ENCODE measurements around the gene DHODH. TPM values are rescaled to one million over a fixed set of nuclear protein-coding genes. Genes with fewer than 3 reads are reported as not detected.
"Not testable (repeated sequence)": the region's sequence is repeated elsewhere in the genome, so short reads cannot be mapped to it uniquely, and the experiment has no call there.

The DHODH gene
- polyA plus RNA-seq, 1 donor: 9.3 TPM

DNA sequence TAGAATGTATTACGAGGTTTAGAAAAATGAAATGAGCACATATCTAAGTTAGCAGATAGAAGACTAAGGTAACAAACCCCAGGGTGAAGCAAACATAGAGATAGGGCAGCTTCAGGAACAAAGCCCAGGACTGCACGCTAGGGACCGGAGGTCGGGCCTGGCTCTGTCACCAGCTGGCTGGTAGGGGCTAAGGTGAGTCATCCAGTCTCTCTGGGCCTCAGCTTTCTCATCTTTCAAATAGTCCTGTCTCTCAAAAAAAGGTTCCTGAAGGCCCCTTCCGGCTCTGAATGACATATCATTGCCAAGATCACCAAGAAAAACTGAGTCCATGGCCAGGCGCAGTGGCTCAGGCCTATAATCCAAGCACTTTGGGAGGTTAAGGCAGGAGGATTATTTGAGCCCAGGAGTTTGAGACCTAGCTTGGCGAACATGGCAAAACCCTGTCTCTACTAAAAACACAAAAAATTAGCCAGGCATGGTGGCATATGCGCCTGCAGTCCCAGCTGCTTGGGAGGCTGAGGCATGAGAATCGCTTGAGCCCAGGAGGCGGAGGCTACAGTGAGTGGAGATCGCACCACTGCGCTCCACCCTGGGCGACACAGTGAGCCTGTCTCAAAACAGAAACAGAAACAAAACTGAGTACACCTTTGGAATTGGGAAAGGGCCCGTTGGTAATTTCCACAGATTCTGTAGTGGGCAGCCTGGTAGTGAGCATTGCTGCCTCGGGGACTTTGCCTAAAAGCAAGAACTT is 34.3 kb upstream of the DHODH start:
- Histone ChIP-seq H3K4me1 (ENCODE audit: control insufficient read depth, insufficient read depth, low read length) (no peaks in the 10 kb centered on the region), H3K27ac (ENCODE audit: low read length) (no peak overlapping the region), H3K9me3 (ENCODE audit: control insufficient read depth, low read depth, low read length) (no peaks in the 10 kb centered on the region), H3K27me3 (ENCODE audit: control insufficient read depth, insufficient read depth, low read length) (no peaks in the 10 kb centered on the region), H3K4me3 (ENCODE audit: low read length) (no peak overlapping the region), H3K36me3 (ENCODE audit: control insufficient read depth, insufficient read depth, low read length) (no peaks in the 10 kb centered on the region)
- no peak for DNase-seq
- 100% methylated on average over 1 of the region's 15 CpGs for WGBS (ENCODE audit: insufficient coverage, low lambda C conversion rate)

DNA sequence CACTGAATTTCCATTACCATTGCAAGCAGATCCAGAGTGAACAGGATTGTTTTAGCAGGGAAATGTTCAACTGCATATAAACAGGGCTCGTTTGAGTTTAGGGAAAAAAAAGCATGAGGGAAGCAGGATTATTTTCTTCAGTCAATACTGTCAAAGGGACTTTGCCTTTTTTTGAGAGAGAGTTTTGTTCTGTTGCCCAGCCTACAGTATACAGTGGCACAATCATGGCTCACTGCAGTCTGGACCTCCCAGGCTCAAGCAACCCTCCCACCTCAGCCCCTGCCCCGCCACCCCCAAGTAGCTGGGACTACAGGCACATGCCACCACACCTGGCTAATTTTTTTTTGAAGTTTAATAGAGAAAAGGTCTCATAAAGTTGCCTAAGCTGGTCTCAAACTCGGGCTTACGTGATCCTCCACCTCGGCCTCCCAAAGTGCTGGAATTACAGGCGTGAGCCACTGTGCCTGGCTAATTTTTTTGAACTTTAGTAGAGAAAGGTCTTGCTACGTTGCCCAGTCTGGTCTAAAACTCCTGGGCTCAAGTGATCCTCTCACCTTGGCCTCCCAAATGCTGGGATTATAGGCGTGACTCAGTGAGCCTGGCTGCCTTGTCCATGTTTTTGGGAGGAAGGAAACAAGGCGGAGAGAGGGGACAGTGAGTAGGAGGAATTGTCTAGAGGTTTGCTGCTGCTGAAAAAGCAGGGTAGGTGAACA is 23.1 kb upstream of the DHODH start:
- DNase-seq: peak in 1 of 2 donors; percentile 42
- no peaks in the 10 kb centered on the region for H3K9me3 ChIP-seq (ENCODE audit: control insufficient read depth, low read depth, low read length)
- H3K27ac ChIP-seq (ENCODE audit: low read length): no peak overlapping the region
- H3K4me1 ChIP-seq (ENCODE audit: control insufficient read depth, insufficient read depth, low read length): no peaks in the 10 kb centered on the region
- no peaks in the 10 kb centered on the region for H3K36me3 ChIP-seq (ENCODE audit: control insufficient read depth, insufficient read depth, low read length)
- H3K27me3 ChIP-seq (ENCODE audit: control insufficient read depth, insufficient read depth, low read length): no peaks in the 10 kb centered on the region
- H3K4me3 ChIP-seq (ENCODE audit: low read length): no peak overlapping the region
- no CpG with 5 or more reads among the region's 9 CpGs for whole genome bisulfite sequencing (ENCODE audit: insufficient coverage, low lambda C conversion rate)

DNA sequence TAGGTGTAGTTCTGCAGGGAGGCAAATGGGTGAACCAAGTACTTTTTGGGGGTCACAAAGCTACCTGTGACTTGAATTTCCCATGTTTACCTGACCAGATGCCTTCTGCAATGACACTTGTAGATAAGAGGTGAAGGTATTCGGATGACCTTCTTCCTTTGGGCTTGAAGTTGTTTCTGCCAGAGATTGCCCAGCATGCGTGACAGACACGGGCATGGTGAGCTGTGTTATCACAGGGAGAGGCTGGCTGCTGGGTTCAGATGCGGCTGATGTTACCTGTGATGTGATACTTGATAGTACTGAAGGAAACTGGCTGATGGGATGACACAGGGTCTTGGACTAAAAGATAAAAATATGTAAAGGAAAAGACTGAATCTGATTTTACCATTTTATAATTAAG is 22.4 kb upstream of the DHODH start:
- DNase-seq: no peak
- Histone ChIP-seq H3K36me3 (ENCODE audit: control insufficient read depth, insufficient read depth, low read length) (no peaks in the 10 kb centered on the region), H3K27me3 (ENCODE audit: control insufficient read depth, insufficient read depth, low read length) (no peaks in the 10 kb centered on the region), H3K4me1 (ENCODE audit: control insufficient read depth, insufficient read depth, low read length) (no peaks in the 10 kb centered on the region), H3K27ac (ENCODE audit: low read length) (no peak overlapping the region), H3K4me3 (ENCODE audit: low read length) (no peak overlapping the region), H3K9me3 (ENCODE audit: control insufficient read depth, low read depth, low read length) (no peaks in the 10 kb centered on the region)
- no CpG with 5 or more reads among the region's 4 CpGs for WGBS (ENCODE audit: insufficient coverage, low lambda C conversion rate)

DNA sequence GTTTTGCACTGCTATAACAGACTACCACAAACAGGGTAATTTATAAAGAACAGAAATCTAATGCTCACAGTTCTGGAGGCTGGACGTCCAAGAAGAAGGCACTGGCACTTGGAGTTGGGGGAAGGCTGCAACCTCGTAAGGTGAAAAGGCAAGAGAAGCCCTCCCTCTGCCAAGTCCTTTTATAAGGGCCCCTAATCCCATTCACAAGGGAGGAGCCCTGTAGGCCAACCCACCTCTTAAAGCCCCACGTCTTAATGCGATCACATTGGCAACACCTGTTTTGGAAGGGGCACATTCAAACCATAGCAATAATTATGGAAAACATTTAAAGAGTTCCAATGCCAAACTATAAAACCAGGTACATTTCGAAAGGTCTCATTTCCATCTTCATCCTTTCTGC is 13.5 kb upstream of the DHODH start:
- H3K36me3 ChIP-seq (ENCODE audit: control insufficient read depth, insufficient read depth, low read length): no peaks in the 10 kb centered on the region
- no peaks in the 10 kb centered on the region for H3K4me1 ChIP-seq (ENCODE audit: control insufficient read depth, insufficient read depth, low read length)
- H3K4me3 ChIP-seq (ENCODE audit: low read length): no peak overlapping the region
- H3K27me3 ChIP-seq (ENCODE audit: control insufficient read depth, insufficient read depth, low read length): peaks cover 2% of the 10 kb centered on the region
- H3K27ac ChIP-seq (ENCODE audit: low read length): no peak overlapping the region
- DNase-seq: no peak
- 100% methylated on average over 1 of the region's 5 CpGs for WGBS (ENCODE audit: insufficient coverage, low lambda C conversion rate)
- no peaks in the 10 kb centered on the region for H3K9me3 ChIP-seq (ENCODE audit: control insufficient read depth, low read depth, low read length)

DNA sequence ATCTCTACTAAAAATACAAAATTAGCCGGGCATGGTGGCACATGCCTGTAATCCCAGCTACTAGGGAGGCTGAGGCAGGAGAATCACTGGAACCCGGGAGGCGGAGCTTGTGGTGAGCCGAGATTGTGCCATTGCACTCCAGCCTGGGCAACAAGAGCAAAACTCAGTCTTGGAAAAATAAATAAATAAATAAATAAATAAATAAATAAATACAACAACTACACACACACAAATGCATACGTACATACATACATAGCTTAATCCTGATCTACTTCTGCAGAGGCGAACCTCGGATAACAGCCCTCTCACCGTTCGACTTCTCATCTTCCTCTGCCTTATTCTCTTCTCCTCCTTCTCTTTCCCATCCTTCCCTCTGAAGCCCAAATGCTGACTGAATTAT is 11.0 kb upstream of the DHODH start:
- not testable (repeated sequence) for H3K27ac ChIP-seq (ENCODE audit: low read length); H3K4me1 ChIP-seq (ENCODE audit: control insufficient read depth, insufficient read depth, low read length); H3K36me3 ChIP-seq (ENCODE audit: control insufficient read depth, insufficient read depth, low read length); H3K4me3 ChIP-seq (ENCODE audit: low read length); DNase-seq; H3K27me3 ChIP-seq (ENCODE audit: control insufficient read depth, insufficient read depth, low read length); H3K9me3 ChIP-seq (ENCODE audit: control insufficient read depth, low read depth, low read length)
- 85% methylated on average over 2 of the region's 9 CpGs for WGBS (ENCODE audit: insufficient coverage, low lambda C conversion rate)

DNA sequence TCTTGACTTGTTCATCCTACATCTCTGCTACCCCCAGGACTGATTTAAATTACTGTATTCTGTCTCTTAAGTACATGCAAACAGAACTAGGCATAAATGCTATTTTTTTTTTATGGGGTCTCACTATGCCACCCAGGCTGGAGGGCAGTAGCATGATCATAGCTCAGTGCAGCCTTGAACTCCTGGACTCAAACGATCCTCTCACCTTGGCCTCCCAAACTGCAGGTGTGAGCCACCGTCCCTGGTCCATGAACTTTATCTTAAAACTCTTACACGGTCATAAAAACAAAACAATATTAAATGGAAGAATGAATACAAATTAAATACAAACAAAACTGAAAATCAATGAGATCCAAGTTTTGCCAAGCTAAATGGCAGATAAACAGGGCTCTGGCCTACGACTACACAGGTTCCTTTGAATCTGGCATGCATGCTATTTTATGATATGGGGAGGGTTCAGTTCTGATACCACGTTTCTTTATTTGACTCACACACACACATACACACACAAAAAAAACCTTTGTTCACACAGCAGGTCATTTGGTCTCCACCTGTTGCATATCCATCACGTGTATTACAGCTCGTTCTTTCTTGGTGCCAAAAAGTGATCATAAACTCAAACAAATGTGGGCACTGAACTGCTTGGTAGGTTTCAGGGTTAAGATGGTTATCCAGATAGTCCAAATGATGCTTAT is 7.2 kb upstream of the DHODH start:
- Histone ChIP-seq H3K4me3 (ENCODE audit: low read length) (no peak overlapping the region), H3K27me3 (ENCODE audit: control insufficient read depth, insufficient read depth, low read length) (no peaks in the 10 kb centered on the region), H3K27ac (ENCODE audit: low read length) (no peak overlapping the region), H3K4me1 (ENCODE audit: control insufficient read depth, insufficient read depth, low read length) (no peaks in the 10 kb centered on the region), H3K36me3 (ENCODE audit: control insufficient read depth, insufficient read depth, low read length) (no peaks in the 10 kb centered on the region), H3K9me3 (ENCODE audit: control insufficient read depth, low read depth, low read length) (no peaks in the 10 kb centered on the region)
- DNase-seq: no peak
- WGBS (ENCODE audit: insufficient coverage, low lambda C conversion rate): 41% methylated on average over 2 of the region's 7 CpGs

DNA sequence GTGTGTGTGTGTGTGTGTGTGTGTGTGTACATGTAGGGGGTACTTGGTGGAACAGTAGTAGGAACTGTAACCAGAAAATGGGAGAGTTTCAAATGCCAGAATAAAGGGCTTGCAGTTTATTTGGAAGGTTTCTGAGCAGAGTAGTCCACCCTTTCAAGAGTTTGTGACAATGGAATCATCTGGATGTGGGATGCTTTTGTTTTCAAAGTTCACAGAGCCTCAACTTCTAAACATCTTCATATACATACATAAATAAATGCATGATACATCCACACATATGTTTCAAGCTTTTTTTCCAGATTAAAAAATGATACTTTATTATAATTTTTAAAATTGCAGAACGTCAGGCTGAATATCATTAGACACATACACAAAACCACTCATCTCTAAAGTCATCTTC is 5.9 kb upstream of the DHODH start:
- DNase-seq: no peak
- Histone ChIP-seq H3K27ac (ENCODE audit: low read length) (no peak overlapping the region), H3K27me3 (ENCODE audit: control insufficient read depth, insufficient read depth, low read length) (no peaks in the 10 kb centered on the region), H3K9me3 (ENCODE audit: control insufficient read depth, low read depth, low read length) (no peaks in the 10 kb centered on the region), H3K4me3 (ENCODE audit: low read length) (no peak overlapping the region), H3K4me1 (ENCODE audit: control insufficient read depth, insufficient read depth, low read length) (no peaks in the 10 kb centered on the region), H3K36me3 (ENCODE audit: control insufficient read depth, insufficient read depth, low read length) (no peaks in the 10 kb centered on the region)
- no CpG with 5 or more reads among the region's 1 CpG for WGBS (ENCODE audit: insufficient coverage, low lambda C conversion rate)

DNA sequence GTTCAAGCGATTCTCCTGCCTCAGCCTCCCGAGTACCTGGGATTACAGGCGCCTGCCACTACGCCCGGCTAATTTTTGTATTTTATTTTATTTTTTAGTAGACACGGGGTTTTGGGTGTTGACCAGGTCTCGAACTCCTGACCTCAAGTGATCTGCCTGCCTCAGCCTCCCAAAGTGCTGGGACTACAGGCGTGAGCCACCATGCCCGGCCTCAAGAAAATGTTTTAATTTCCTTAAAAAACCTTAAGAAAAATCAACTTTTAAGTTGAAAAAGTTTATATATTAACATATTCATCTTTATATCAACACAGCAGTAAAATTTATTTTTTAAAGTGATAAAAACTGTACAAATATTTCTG is 500 bp upstream of the DHODH start:
- no CpG with 5 or more reads among the region's 9 CpGs for WGBS (ENCODE audit: insufficient coverage, low lambda C conversion rate)
- peak overlapping the region; percentile 93 for H3K4me3 ChIP-seq (ENCODE audit: low read length)

DNA sequence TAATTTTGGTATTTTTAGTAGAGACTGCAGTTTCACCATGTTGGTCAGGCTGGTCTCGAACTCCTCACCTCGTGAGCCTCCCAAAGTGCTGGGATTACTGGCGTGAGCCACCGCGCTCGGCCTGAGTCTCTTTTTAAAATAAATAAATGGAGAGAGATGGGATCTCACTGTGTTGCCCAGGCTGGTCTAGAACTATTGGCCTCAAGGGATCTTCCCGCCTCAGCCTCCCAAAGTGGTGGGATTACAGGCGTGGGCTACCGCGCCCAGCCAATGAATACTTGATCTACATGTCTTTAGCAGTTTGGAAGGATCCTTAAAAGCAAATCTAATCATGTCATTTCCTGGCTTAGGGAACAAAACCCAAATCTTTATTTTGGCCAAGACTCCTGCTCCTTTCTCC is 1.2 kb downstream of the DHODH start:
- DNase-seq: no peak
- no CpG with 5 or more reads among the region's 10 CpGs for WGBS (ENCODE audit: insufficient coverage, low lambda C conversion rate)

More for the DNA sequence above, 500 bp upstream of the DHODH start:
- not testable (repeated sequence) for H3K27me3 ChIP-seq (ENCODE audit: control insufficient read depth, insufficient read depth, low read length); H3K27ac ChIP-seq (ENCODE audit: low read length); H3K9me3 ChIP-seq (ENCODE audit: control insufficient read depth, low read depth, low read length); H3K4me1 ChIP-seq (ENCODE audit: control insufficient read depth, insufficient read depth, low read length); H3K36me3 ChIP-seq (ENCODE audit: control insufficient read depth, insufficient read depth, low read length); DNase-seq

DNA sequence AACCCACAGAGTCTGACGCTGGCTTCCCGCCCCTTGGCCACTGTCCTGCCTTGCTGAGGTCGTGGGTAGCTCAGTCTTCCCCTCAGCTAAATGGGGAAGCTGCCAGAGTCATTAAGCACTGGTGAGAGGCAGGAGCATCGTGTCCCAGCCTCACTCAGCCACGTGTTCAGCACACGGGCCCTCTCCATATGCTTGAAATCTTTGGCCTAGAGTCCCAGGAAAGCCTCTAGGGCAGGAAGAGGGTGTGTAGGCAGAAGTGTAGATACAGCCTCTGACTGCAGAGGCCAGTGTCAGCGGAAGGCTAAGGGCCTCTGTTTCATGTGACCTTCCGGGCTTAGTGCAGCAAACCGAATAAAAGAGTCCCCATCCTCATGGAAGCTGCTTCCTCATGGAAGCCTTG is 4.1 kb downstream of the DHODH start:
- Histone ChIP-seq H3K36me3 (ENCODE audit: control insufficient read depth, insufficient read depth, low read length) (peaks cover 30% of the 10 kb centered on the region), H3K4me1 (ENCODE audit: control insufficient read depth, insufficient read depth, low read length) (no peaks in the 10 kb centered on the region), H3K27ac (ENCODE audit: low read length) (no peak overlapping the region), H3K9me3 (ENCODE audit: control insufficient read depth, low read depth, low read length) (no peaks in the 10 kb centered on the region), H3K4me3 (ENCODE audit: low read length) (no peak overlapping the region), H3K27me3 (ENCODE audit: control insufficient read depth, insufficient read depth, low read length) (no peaks in the 10 kb centered on the region)
- WGBS (ENCODE audit: insufficient coverage, low lambda C conversion rate): no CpG with 5 or more reads among the region's 9 CpGs
- DNase-seq: no peak

More for the DNA sequence above, 1.2 kb downstream of the DHODH start:
- H3K27me3 ChIP-seq (ENCODE audit: control insufficient read depth, insufficient read depth, low read length): no peaks in the 10 kb centered on the region
- H3K9me3 ChIP-seq (ENCODE audit: control insufficient read depth, low read depth, low read length): no peaks in the 10 kb centered on the region
- H3K4me3 ChIP-seq (ENCODE audit: low read length): no peak overlapping the region
- H3K27ac ChIP-seq (ENCODE audit: low read length): no peak overlapping the region
- peaks cover 12% of the 10 kb centered on the region for H3K36me3 ChIP-seq (ENCODE audit: control insufficient read depth, insufficient read depth, low read length)
- no peaks in the 10 kb centered on the region for H3K4me1 ChIP-seq (ENCODE audit: control insufficient read depth, insufficient read depth, low read length)

All from large intestine (tissue), 3 donors.